ENCODE data around the gene ELF5.

DNA sequence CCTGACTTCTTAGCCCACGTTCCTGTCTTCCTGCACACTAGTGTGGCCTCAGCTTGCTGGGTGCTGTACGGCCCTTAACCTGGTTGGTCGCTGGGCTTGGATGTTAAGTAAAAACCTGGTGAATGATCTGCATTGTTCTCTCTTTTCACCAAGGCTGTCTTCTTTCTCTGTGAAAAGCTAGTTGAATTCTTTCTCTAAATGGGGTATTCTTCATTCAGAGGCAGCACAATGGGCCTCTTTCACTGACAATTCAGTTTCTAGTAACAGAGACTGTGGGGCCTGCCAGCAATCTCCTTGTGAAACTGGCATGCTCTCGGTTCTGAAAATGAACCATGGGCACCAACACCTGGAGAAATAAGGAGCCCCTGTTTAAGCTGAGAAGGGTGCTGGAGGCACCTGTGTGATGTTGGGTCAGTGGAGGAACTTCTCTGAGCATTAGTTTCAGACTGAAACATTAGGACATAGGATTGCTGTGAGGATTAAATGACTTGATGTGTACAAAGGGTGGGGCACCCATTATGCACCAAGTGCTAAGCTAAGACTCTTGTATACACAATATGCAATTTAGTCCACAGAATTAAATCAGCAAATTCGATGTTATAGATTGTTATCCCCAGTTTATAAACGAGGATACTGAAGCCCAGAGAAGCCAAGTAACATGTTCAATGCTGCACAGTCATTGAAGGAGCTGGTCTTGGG lies 33.1 kb upstream of the ELF5 start:
- TF ChIP-seq, protein P1, sequence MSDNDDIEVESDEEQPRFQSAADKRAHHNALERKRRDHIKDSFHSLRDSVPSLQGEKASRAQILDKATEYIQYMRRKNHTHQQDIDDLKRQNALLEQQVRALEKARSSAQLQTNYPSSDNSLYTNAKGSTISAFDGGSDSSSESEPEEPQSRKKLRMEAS (IDR thresholded peaks at IDR 0.05) = no peak
- TF ChIP-seq, protein P2, sequence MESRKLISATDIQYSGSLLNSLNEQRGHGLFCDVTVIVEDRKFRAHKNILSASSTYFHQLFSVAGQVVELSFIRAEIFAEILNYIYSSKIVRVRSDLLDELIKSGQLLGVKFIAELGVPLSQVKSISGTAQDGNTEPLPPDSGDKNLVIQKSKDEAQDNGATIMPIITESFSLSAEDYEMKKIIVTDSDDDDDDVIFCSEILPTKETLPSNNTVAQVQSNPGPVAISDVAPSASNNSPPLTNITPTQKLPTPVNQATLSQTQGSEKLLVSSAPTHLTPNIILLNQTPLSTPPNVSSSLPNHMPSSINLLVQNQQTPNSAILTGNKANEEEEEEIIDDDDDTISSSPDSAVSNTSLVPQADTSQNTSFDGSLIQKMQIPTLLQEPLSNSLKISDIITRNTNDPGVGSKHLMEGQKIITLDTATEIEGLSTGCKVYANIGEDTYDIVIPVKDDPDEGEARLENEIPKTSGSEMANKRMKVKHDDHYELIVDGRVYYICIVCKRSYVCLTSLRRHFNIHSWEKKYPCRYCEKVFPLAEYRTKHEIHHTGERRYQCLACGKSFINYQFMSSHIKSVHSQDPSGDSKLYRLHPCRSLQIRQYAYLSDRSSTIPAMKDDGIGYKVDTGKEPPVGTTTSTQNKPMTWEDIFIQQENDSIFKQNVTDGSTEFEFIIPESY (IDR thresholded peaks at IDR 0.05) = no peak
- TF ChIP-seq EGR1 (IDR thresholded peaks at IDR 0.05; ENCODE audit: low read depth in 2 of 2) (no peak), RXRA (IDR thresholded peaks at IDR 0.05) (no peak), RAD21 (IDR thresholded peaks at IDR 0.05) (no peak), TAF1 (conservative IDR thresholded peaks at IDR 0.05) (no peak)
- TF ChIP-seq, protein P3, sequence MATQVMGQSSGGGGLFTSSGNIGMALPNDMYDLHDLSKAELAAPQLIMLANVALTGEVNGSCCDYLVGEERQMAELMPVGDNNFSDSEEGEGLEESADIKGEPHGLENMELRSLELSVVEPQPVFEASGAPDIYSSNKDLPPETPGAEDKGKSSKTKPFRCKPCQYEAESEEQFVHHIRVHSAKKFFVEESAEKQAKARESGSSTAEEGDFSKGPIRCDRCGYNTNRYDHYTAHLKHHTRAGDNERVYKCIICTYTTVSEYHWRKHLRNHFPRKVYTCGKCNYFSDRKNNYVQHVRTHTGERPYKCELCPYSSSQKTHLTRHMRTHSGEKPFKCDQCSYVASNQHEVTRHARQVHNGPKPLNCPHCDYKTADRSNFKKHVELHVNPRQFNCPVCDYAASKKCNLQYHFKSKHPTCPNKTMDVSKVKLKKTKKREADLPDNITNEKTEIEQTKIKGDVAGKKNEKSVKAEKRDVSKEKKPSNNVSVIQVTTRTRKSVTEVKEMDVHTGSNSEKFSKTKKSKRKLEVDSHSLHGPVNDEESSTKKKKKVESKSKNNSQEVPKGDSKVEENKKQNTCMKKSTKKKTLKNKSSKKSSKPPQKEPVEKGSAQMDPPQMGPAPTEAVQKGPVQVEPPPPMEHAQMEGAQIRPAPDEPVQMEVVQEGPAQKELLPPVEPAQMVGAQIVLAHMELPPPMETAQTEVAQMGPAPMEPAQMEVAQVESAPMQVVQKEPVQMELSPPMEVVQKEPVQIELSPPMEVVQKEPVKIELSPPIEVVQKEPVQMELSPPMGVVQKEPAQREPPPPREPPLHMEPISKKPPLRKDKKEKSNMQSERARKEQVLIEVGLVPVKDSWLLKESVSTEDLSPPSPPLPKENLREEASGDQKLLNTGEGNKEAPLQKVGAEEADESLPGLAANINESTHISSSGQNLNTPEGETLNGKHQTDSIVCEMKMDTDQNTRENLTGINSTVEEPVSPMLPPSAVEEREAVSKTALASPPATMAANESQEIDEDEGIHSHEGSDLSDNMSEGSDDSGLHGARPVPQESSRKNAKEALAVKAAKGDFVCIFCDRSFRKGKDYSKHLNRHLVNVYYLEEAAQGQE (IDR thresholded peaks at IDR 0.05) = no peak
- TF ChIP-seq, protein P4, sequence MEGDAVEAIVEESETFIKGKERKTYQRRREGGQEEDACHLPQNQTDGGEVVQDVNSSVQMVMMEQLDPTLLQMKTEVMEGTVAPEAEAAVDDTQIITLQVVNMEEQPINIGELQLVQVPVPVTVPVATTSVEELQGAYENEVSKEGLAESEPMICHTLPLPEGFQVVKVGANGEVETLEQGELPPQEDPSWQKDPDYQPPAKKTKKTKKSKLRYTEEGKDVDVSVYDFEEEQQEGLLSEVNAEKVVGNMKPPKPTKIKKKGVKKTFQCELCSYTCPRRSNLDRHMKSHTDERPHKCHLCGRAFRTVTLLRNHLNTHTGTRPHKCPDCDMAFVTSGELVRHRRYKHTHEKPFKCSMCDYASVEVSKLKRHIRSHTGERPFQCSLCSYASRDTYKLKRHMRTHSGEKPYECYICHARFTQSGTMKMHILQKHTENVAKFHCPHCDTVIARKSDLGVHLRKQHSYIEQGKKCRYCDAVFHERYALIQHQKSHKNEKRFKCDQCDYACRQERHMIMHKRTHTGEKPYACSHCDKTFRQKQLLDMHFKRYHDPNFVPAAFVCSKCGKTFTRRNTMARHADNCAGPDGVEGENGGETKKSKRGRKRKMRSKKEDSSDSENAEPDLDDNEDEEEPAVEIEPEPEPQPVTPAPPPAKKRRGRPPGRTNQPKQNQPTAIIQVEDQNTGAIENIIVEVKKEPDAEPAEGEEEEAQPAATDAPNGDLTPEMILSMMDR (IDR thresholded peaks at IDR 0.05; ENCODE audit: low read depth, low read length, missing input control) = no peak
